Measurements from ENCODE around the gene GUCD1. TPM values are rescaled to one million over a fixed set of nuclear protein-coding genes. Genes with fewer than 3 reads are reported as not detected.

The GUCD1 gene
- total RNA-seq, 2 donors from 2014 or later: 58.4 to 96.3 TPM

DNA sequence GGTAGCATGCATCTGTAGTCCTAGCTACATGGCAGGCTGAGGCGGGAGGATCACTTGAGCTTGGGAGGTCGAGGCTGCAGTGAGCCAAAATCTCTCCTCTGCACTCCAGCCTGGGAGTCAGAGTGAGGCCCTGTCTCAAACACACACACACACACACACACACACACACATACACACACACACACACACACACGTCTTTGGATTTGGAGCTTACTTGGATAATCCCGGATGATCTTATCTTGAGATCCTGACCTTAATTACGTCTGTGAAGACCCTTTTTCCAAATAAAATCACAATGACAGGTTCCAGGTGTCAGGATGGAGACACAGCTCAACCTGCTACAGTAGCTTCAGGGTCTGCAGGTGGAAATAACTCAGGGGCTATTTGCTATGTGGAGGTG is 58.7 kb downstream of the GUCD1 start:
- ATAC-seq (no peak), DNase-seq (no peak)
- H3K4me3 Mint-ChIP-seq: no peak overlapping the region
- peaks cover 9% of the 10 kb centered on the region for H3K4me1 Mint-ChIP-seq
- no peaks in the 10 kb centered on the region for H3K9me3 ChIP-seq (ENCODE audit: control insufficient read depth, low read length, poor library complexity, severe bottlenecking)
- H3K36me3 Mint-ChIP-seq (ENCODE audit: low read depth): peaks cover 5% of the 10 kb centered on the region
- peak overlapping the region; percentile 61 for H3K27ac Mint-ChIP-seq
- peaks cover 33% of the 10 kb centered on the region for H3K27me3 Mint-ChIP-seq

- ATAC-seq (no peak), DNase-seq (no peak)
- Mint-ChIP-seq H3K4me1 (peaks cover 7% of the 10 kb centered on the region), H3K27me3 (peaks cover 35% of the 10 kb centered on the region), H3K27ac (no peak overlapping the region), H3K36me3 (ENCODE audit: low read depth) (peaks cover 5% of the 10 kb centered on the region), H3K4me3 (no peak overlapping the region)
- H3K9me3 ChIP-seq (ENCODE audit: control insufficient read depth, low read length, poor library complexity, severe bottlenecking): no peaks in the 10 kb centered on the region
Measured at GRCh38 chr22:24495365-24495675, 59.6 kb downstream of the GUCD1 start.

GRCh38 chr22:24494528-24495364 is 60.2 kb downstream of the GUCD1 start, which contains the start of gene UPB1:
TSS of gene UPB1 (plus strand) at chr22:24495332. CDS start at chr22:24495404, 72 bp downstream.
- no peak for ATAC-seq
- no peak for DNase-seq
- Mint-ChIP-seq H3K4me1 (peaks cover 7% of the 10 kb centered on the region), H3K27ac (peak within 1 kb of the TSS; percentile 61), H3K4me3 (no peak within 1 kb of the TSS), H3K36me3 (ENCODE audit: low read depth) (peaks cover 5% of the 10 kb centered on the region), H3K27me3 (peaks cover 35% of the 10 kb centered on the region)
- no peaks in the 10 kb centered on the region for H3K9me3 ChIP-seq (ENCODE audit: control insufficient read depth, low read length, poor library complexity, severe bottlenecking)

DNA sequence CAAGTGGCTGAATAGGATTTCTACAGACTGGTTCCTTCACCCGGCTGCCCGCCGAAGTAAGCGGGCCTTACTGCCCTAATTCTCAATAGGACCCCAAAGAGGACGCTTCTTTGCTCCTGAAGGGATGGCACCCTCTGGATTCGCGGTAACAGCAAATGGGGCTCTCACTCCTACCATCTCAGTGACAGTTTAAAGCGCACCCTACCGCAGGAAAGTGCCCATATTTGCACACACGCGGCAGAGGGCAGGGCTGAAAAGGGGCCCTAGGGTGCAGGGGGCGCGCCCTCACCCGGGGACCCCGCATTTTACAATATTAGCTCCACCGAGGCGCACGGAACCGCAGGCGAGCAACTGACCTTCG is 60.8 kb downstream of the GUCD1 start:
- ATAC-seq (no peak), DNase-seq (no peak)
- H3K4me1 Mint-ChIP-seq: peaks cover 7% of the 10 kb centered on the region
- no peak overlapping the region for H3K4me3 Mint-ChIP-seq
- no peaks in the 10 kb centered on the region for H3K9me3 ChIP-seq (ENCODE audit: control insufficient read depth, low read length, poor library complexity, severe bottlenecking)
- H3K27me3 Mint-ChIP-seq: peaks cover 40% of the 10 kb centered on the region
- H3K27ac Mint-ChIP-seq: no peak overlapping the region
- peaks cover 5% of the 10 kb centered on the region for H3K36me3 Mint-ChIP-seq (ENCODE audit: low read depth)

- H3K36me3 Mint-ChIP-seq (ENCODE audit: low read depth): peaks cover 5% of the 10 kb centered on the region
- DNase-seq (no peak), ATAC-seq (no peak)
- no peak overlapping the region for H3K4me3 Mint-ChIP-seq
- H3K9me3 ChIP-seq (ENCODE audit: control insufficient read depth, low read length, poor library complexity, severe bottlenecking): no peaks in the 10 kb centered on the region
- H3K27ac Mint-ChIP-seq: no peak overlapping the region
- H3K4me1 Mint-ChIP-seq: peaks cover 2% of the 10 kb centered on the region
- H3K27me3 Mint-ChIP-seq: peaks cover 41% of the 10 kb centered on the region
Measured at GRCh38 chr22:24492391-24492790, 62.5 kb downstream of the GUCD1 start.

Other genes starting within 250 kb of the GUCD1 start
- gene ADORA2A, start 127.5 kb downstream of the GUCD1 start, total RNA-seq: 10 to 100 TPM; 20.4 to 22.0 TPM
- gene UPB1, start 59.8 kb downstream of the GUCD1 start, total RNA-seq: 1 to 10 TPM; 1.5 to 2.8 TPM
- 10 to 100 TPM; 35.2 to 41.2 TPM for gene SNRPD3, start 861 bp upstream of the GUCD1 start, total RNA-seq
- under 1 TPM in 1 of 2 donors, not detected in 1; 0.40 TPM for gene LRRC75B, start 37.9 kb upstream of the GUCD1 start, total RNA-seq
- gene GGT1, start 48.1 kb upstream of the GUCD1 start, total RNA-seq: 10 to 100 TPM; 20.1 to 54.3 TPM
- not detected for gene PIWIL3, start 219.6 kb upstream of the GUCD1 start, total RNA-seq

All from T-helper 17 cell (primary cell).